ENCODE results near the gene SPON2. TPM values are rescaled to one million over a fixed set of nuclear protein-coding genes. Genes with fewer than 3 reads are reported as not detected.
"Not testable (repeated sequence)": the region's sequence is repeated elsewhere in the genome, so short reads cannot be mapped to it uniquely, and the experiment has no call there.

The SPON2 gene
- polyA plus RNA-seq, 3 donors: 9.3 to 14.7 (median 14.5) TPM

DNA sequence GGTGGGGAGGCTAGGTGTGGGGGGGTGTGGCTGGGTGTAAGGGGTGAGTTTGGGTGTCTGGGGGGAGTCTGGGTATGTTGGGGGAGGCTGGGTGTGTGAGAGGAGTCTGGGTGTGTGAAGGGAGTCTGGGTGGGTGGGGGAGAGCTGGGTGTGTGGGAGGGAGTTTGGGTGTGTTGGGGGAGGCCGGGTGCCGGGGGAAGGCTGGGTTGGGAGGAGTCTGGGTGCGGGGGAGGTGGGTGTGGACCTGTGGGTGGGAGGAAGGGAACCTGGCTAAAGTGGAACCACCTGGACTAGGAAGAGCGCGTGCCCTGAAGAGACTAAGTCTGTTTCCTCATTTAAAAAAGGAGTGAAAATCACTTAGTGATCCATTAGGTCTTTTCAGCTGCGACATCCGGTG is 18.3 kb downstream of the SPON2 start:
- DNase-seq: no peak

DNA sequence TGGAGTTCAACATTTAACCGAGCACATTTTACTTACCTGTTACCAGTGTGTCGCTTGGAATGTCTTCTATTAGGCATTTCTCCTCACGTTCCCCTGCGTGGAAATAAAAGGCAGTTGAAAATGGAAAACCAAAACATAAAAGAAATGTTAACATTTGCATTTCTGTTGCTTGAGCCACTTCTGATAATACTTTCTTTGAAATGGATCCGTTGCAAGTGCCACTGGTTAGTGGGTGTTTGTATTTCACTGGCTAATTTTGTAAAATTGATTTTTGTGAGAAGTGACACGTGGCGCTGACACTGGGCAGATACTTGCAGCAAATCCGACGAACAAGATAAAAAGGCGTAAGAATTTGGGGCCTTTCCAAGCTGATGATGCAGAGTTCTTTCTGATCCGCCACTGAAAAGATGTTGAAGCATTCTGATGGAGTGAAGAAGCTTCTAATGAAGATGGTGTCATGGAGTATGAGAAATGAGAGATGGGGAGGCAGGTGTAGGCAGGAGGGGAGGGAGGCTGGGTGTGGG is 18.8 kb downstream of the SPON2 start:
- no peak for DNase-seq

DNA sequence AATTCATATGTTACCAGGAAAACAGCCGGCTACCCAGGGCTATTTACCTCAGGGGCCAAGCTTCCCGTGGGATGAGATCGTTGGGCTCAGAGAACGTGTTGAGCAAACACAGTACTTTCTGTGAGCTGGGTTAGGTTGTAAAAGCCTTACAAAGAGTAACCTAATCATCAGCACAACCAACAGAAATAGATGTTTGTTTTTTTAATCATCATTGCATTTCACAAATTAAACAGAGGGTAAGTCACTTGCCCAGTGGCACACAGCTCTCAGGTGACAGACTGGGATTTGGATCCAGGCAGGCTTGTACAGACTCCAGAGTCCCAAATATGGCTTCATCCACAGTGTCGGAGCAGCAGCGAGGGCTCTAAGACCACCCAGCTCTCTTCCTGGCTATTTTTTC is 20.1 kb downstream of the SPON2 start:
- no peak for DNase-seq

DNA sequence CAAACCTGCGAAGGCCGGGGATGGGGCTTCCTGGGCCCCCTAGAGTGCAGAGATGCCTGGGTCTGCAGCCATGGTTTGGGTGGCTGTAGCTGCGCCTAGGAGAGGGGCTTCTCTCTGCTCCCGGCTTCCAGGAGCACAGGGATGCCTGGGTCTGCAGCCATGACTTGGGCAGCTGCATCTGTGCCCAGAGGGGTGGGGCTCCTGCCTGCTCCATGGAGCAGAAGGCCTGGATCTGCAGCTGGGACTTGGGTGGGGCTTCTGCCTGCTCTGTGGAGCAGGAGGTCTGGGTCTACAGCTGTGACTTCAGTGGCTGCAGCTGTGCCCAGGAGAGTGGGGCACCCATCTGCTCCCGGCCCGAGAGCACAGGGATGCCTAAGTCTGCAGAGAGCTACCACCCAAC is 20.8 kb downstream of the SPON2 start:
- no peak for DNase-seq

DNA sequence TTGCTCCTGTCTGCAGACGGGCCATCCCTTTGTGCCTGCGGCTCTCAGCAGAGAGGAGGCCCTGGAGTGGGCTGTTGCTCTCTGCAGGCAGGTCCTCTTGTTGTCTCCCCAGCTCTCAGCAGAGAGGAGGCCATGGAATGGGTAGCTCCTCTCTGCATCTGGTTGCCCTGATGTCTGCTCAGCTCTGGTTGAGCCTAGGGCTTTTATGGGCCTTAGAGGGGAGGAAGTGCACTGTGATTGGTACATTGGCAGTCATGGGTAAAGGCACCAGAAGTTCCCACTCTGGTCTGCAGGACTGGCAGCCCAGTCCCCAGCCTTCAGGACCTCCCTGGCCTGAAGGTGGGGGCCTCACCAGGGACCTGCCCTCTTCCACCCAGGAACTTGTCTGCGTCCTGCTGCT is 21.5 kb downstream of the SPON2 start:
- no peak for DNase-seq

DNA sequence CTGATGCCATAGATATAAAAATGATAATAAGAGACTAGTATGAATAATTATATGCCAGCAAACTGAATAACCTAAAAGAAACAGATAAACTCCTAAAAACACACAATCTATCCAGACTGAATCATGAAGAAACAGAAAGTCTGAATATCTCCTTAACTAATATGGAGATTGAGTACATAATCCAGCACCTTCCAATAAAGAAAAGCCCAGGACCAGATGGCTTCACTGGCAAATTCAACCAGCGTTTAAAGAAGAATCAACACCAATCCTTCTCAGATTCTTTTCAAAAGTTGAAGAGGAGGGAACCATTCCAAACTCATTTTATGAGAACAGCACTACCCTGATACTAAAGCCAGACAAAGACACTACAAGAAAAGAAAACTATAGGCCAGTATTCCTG is 32.5 kb downstream of the SPON2 start:
- no peak for DNase-seq

DNA sequence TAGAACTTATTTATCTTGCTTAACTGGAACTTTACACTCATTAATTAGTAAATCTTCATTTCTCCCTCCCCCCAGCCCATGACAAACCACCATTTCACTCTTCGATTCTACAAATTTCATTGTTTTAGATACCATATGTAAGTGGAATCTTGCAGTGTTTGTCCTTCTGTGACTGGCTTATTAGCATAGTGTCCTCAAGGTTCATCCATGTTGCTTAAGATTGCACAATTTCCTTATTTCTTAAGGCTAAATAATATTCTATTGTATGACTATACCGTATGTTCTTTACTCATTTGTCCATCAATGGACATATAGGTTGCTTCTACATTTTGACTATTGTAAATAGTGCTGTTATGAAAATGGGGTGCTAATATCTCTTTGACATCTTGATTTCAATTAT is 34.5 kb downstream of the SPON2 start:
- no peak for DNase-seq

DNA sequence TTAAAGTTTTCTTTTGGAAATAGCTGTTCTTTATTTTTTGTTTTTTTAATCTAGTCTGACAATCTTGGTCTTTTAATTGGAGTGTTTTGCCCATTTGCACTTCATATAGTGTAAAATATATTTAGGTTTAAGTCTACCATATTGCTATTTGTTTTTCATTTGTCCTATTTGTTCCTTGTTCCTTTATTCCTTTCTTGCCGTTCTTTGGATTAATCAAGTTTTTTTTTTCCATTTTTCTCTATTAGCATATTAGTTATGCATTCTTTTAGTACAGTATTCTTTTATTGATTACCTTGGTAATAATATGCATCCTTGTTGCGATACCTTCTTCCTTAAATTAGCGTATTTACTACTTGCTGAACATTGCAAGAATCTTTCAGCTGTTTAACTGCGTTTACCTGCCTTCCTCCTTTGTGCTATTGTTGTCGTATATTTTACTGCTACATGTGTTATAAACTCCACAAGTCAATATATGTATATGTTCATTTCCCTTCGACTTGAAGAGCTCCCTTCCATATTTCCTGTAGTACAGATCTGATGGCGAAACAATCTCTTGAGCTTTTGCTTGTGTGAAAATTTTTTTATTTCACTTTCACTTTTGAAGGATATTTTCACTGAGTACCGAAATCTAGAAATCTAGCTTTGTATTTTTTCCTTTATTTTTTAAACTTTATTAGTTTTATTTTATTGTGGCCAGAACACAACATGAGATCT is 35.2 kb downstream of the SPON2 start:
- no peak for DNase-seq

DNA sequence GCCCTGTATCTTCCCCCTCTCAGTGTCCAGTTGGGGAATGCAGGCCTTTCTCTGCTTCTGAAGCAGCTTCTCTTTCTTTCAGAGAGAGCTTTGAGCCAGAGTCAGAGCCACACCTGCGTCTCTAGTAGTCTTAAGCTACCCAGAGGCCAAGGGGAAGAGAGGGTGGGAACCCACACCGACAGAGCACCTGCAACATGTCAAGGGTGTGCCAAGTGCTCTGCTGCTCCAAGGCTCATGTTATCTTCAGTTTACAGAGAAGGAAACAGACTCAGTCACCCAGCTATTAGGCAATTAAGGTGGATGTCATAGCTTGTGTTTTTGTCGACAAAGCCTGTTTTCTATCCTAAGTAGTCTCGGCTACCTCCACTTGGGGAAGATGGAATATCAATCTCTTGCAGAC is 36.3 kb downstream of the SPON2 start:
- DNase-seq: no peak

DNA sequence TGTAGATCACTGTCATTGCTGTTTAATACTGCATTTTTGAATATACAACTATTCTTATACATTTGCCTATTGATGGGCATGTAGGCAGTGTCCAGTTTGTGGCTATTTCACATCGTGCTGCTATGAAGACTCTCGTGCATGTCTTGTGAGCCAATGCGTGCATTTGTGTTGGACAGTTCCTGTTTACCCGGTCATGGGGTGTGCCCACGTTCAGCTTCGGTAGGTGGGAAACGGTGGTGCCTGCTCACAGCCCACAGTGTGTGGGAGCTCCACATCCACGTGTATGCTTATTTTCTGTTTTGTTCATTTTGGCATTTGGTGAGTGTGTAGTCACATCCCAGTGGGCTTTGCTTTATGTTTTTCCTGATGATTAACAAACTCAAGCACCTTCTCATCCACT is 39.4 kb downstream of the SPON2 start:
- no peak for DNase-seq

DNA sequence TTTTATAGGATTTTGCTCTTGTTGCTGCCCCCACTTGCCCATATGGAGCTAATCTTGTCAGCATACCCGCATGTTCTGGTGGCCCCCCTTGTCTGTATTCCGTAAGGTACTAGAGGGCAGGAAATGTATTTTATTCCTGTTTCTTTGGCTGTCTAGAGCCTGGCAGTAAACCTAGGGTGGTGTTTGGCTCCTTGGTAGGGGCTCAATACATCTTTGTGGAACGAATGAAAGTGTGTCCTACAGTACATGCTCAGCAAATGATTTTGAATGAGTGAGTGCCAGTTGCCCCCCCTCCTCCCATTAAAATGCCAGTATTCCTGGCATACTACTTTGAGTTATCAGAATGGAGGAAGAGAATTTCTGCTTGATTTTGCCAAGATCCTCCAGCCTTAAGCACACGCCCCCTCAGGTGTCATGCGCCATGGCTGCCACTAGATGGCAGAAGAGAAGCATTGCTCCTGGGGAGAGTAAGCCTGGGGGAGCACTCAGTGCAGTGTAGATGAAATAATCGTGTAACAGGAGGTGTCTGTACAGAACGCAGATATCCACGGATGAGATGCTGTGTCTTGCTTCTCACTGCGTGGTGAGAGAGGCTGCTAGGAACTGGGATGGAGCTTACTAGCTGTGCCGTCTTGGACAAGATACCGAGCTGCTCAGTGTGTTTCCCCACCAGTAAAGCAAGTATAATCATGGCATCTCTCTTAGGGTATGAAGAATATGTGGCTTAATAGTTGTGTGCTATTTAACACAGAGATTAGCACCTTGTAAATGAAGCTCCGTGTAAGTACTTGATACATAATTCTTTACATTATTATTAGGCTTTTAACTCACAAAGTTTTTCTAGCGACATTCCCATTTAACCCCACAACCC is 41.8 kb downstream of the SPON2 start:
- DNase-seq: peak; percentile 70

DNA sequence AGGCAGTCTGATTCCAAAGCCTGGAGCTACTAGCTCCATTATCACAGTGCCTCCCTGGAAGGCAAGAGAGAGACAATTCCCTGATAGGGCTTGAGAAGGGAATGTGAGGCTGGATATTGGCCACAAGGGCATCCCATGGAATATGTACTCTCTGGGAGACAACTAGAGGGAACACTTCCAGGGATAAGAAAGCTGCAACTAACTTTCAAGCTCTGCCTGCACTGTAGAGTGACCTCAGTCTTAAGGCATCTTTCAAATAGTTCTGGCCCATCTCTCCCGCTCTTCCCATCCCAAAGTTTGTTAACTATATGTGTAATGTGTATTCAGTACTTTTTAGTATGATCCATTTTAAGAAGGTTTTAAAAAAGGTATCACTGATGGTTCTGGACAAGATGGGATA is 45.9 kb downstream of the SPON2 start:
- DNase-seq: no peak

DNA sequence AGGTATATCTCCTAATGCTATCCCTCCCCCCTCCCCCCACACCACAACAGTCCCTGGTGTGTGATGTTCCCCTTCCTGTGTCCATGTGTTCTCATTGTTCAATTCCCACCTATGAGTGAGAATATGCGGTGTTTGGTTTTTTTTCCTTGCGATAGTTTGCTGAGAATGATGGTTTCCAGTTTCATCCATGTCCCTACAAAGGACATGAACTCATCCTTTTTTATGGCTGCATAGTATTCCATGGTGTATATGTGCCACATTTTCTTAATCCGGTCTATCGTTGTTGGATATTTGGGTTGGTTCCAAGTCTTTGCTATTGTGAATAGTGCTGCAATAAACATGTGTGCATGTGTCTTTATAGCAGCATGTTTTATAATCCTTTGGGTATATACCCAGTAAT is 46.9 kb downstream of the SPON2 start:
- DNase-seq: not testable (repeated sequence)

DNA sequence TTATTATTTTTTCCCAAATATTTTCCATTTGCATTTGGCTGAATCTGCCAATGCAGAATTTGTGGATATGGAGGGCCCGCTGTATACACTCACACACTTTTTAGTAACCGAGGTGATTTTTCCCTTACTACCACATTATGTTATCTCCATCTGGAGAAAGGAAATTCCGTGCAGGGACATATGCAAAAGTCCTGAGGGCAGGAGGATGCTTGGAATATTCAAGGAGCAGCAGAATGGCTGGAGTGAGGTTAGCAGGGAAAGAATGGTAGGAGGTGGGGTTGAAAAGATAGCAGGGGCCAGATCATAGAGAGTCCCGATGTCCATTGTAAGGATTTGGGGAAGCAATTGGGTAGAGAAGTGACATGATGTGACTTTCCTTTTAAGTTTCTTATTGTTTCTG is 47.6 kb downstream of the SPON2 start:
- no peak for DNase-seq

DNA sequence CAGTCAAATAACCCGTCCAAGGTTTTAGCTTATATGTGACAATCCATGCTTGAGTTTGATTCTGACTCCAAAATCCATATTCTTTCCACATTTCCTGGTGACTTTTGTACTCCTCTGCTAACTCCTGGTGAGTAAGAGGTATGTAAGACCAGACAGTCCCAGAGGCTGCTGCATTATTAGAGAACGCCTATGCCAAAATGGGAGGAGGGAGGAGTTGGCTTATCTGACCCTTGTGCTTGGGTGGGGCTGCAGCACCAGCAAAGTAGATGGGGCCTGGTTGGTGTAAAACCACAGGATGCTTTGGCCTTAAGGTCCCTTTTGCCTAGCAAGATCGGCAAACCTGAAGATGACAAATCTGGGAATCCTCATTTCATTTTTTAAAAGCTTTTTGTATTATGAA is 49.9 kb downstream of the SPON2 start:
- no peak for DNase-seq

Other genes starting within 250 kb of the SPON2 start
- gene GAK, start 240.3 kb downstream of the SPON2 start, polyA plus RNA-seq (ENCODE audit: insufficient read length in 3 of 3): 10 to 100 TPM; 69.7 to 87.9 (median 73.2) TPM
- 10 to 100 TPM; 22.3 to 26.6 (median 25.3) TPM for gene TMEM175, start 240.1 kb downstream of the SPON2 start, polyA plus RNA-seq (ENCODE audit: insufficient read length in 3 of 3)
- gene DGKQ, start 199.0 kb downstream of the SPON2 start, polyA plus RNA-seq (ENCODE audit: insufficient read length in 3 of 3): 10 to 100 TPM in 1 of 3 donors, 1 to 10 TPM in 2; 9.0 to 10.8 (median 9.1) TPM
- gene IDUA, start 185.5 kb downstream of the SPON2 start, polyA plus RNA-seq (ENCODE audit: insufficient read length in 3 of 3): 10 to 100 TPM; 17.2 to 19.8 (median 19.0) TPM
- gene SLC26A1, start 179.2 kb downstream of the SPON2 start, polyA plus RNA-seq (ENCODE audit: insufficient read length in 3 of 3): 10 to 100 TPM; 14.2 to 23.4 (median 19.3) TPM
- gene FGFRL1, start 161.0 kb downstream of the SPON2 start, polyA plus RNA-seq (ENCODE audit: insufficient read length in 3 of 3): 10 to 100 TPM; 42.6 to 43.8 (median 42.9) TPM
- 10 to 100 TPM in 2 of 3 donors, 1 to 10 TPM in 1; 9.1 to 19.8 (median 18.7) TPM for gene RNF212, start 59.0 kb downstream of the SPON2 start, polyA plus RNA-seq (ENCODE audit: insufficient read length in 3 of 3)
- gene CTBP1, start 76.5 kb upstream of the SPON2 start, polyA plus RNA-seq (ENCODE audit: insufficient read length in 3 of 3): 100 to 1,000 TPM; 172 to 181 (median 176) TPM
- 10 to 100 TPM; 84.5 to 90.2 (median 88.5) TPM for gene MAEA, start 117.3 kb upstream of the SPON2 start, polyA plus RNA-seq (ENCODE audit: insufficient read length in 3 of 3)
- gene UVSSA, start 174.6 kb upstream of the SPON2 start, polyA plus RNA-seq (ENCODE audit: insufficient read length in 3 of 3): 10 to 100 TPM in 2 of 3 donors, 1 to 10 TPM in 1; 8.5 to 18.0 (median 16.5) TPM
- gene NKX1-1, start 233.9 kb upstream of the SPON2 start, polyA plus RNA-seq (ENCODE audit: insufficient read length in 3 of 3): not detected

Data from renal pelvis (tissue), 4 donors.